Thoracic aorta endothelial cell (primary cell): ENCODE results near the gene RSL24D1. TPM values are rescaled to one million over a fixed set of nuclear protein-coding genes. Genes with fewer than 3 reads are reported as not detected.

ENCODE experiments used
- total RNA-seq: library from RNA; depleted of rRNA; stranded (reverse); fragments of >200 nt; gene quantifications from 2 replicates; pipeline ENCODE4 v1.2.3, GENCODE V29; 2012

RSL24D1 gene
- 118 and 121 TPM in 2 replicates for total RNA-seq

DNA sequence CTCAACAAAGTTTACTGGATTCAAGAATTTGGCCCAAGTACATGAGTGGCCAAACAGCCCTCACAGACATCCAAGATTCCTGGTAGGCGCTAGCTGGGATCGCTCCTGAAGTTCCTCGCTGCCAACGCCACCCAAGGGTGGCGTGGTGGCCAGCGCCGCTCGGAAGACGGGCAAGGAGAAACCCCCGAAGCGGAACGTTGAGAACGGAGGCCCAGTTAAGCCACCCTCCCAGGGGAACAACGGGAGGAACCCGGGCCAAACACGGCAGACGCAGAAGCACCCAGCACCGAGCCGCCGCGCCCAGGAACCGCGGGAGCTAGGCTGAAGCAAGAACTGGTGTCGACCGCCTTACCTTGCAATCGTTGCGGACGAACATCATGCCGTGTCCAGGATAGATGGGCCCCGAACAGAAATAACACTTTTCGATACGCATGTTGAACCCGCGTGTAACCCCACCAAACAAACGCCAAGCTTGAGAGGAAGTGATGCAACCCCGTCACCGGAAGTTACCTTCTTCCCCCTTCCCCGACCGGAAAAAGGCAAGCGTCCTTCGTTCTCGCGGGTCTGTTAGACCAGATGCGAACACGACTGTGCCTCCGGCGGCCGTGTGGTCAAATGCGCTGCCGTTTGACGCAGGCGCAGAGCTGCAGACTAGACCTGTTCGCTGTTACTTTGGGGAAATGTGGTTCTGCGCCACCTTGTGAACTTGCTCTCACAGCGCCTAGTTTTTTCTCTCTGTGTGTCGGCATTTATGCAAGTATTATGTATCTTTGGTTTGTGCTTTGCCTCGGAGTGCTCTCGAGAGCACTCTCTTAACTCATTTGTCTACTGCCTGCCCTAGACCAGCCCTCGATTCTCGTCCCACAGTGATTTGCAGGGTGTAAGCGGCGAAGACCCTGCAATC lies at the start of gene RSL24D1:
RSL24D1 (minus strand) TSS at position 484 of the 904 bp plus-strand sequence; CDS start at position 433, 51 bp downstream.

Other genes starting within 250 kb of the RSL24D1 start
- 16.1 and 19.6 TPM in 2 replicates for gene RAB27A, start 92.9 kb upstream of the RSL24D1 start, total RNA-seq
- 10.0 and 11.8 TPM in 2 replicates for gene PIGBOS1, start 122.2 kb upstream of the RSL24D1 start, total RNA-seq
- gene PIGB, start 122.3 kb upstream of the RSL24D1 start, total RNA-seq: 18.0 and 20.5 TPM in 2 replicates
- 59.4 and 61.0 TPM in 2 replicates for gene CCPG1, start 211.4 kb upstream of the RSL24D1 start, total RNA-seq
- gene PIERCE2, start 211.6 kb upstream of the RSL24D1 start, total RNA-seq: 1.2 and 1.6 TPM in 2 replicates